Measurements from ENCODE around the gene CDK18.
"Not testable (repeated sequence)": the region's sequence is repeated elsewhere in the genome, so short reads cannot be mapped to it uniquely, and the experiment has no call there.

Gene CDK18

GRCh38 chr1:205481218-205481617 is 23.3 kb upstream of the CDK18 start:
- DNase-seq (ENCODE audit: low read depth), result no peak

- DNase-seq (ENCODE audit: low read depth), result no peak
Observed at GRCh38 chr1:205481629-205482151, 22.8 kb upstream of the CDK18 start.

- not testable (repeated sequence) for DNase-seq (ENCODE audit: low read depth)
Observed at GRCh38 chr1:205482587-205482986, 21.9 kb upstream of the CDK18 start.

- DNase-seq (ENCODE audit: low read depth), result no peak
Observed at GRCh38 chr1:205483372-205483771, 21.1 kb upstream of the CDK18 start.

- peak; percentile 60 for DNase-seq (ENCODE audit: low read depth)
Observed at GRCh38 chr1:205484985-205485967, 19.2 kb upstream of the CDK18 start.

- no peak for DNase-seq (ENCODE audit: low read depth)
Observed at GRCh38 chr1:205486258-205486657, 18.2 kb upstream of the CDK18 start.

- no peak for DNase-seq (ENCODE audit: low read depth)
Observed at GRCh38 chr1:205488074-205488723, 16.3 kb upstream of the CDK18 start.

GRCh38 chr1:205491794-205492193 is 12.7 kb upstream of the CDK18 start:
- DNase-seq (ENCODE audit: low read depth), result no peak

GRCh38 chr1:205492201-205492667 is 12.2 kb upstream of the CDK18 start:
- no peak for DNase-seq (ENCODE audit: low read depth)

- no peak for DNase-seq (ENCODE audit: low read depth)
Observed at GRCh38 chr1:205492774-205493173, 11.7 kb upstream of the CDK18 start.

GRCh38 chr1:205493241-205494085 is 11.0 kb upstream of the CDK18 start:
- no peak for DNase-seq (ENCODE audit: low read depth)

- no peak for DNase-seq (ENCODE audit: low read depth)
Observed at GRCh38 chr1:205494115-205494514, 10.4 kb upstream of the CDK18 start.

GRCh38 chr1:205495237-205495823 is 9.1 kb upstream of the CDK18 start:
- DNase-seq (ENCODE audit: low read depth), result no peak

GRCh38 chr1:205496661-205497060 is 7.8 kb upstream of the CDK18 start:
- DNase-seq (ENCODE audit: low read depth), result no peak

GRCh38 chr1:205497351-205497750 is 7.1 kb upstream of the CDK18 start:
- DNase-seq (ENCODE audit: low read depth), result no peak

GRCh38 chr1:205499789-205500188 is 4.7 kb upstream of the CDK18 start:
- DNase-seq (ENCODE audit: low read depth), result no peak

- no peak for DNase-seq (ENCODE audit: low read depth)
Observed at GRCh38 chr1:205500240-205501233, 3.9 kb upstream of the CDK18 start.

GRCh38 chr1:205502111-205502810 is 2.2 kb upstream of the CDK18 start:
- DNase-seq (ENCODE audit: low read depth), result no peak

- DNase-seq (ENCODE audit: low read depth), result no peak
Observed at GRCh38 chr1:205502992-205503391, 1.5 kb upstream of the CDK18 start.
